ENCODE measurements around the gene KIF26A. TPM values are rescaled to one million over a fixed set of nuclear protein-coding genes. Genes with fewer than 3 reads are reported as not detected.
"Not testable (repeated sequence)": the region's sequence is repeated elsewhere in the genome, so short reads cannot be mapped to it uniquely, and the experiment has no call there.

KIF26A gene
- total RNA-seq, 1 donor from 2014 or later, result 0.60 TPM

GRCh38 chr14:104151566-104152245, 13.3 kb downstream of the KIF26A start:
- peaks cover 7% of the 10 kb centered on the region for H3K4me1 Mint-ChIP-seq (ENCODE audit: low read depth)
- no peak for TF ChIP-seq CTCF (IDR thresholded peaks at IDR 0.05)
- no peak overlapping the region for H3K4me3 Mint-ChIP-seq (ENCODE audit: unreplicated experiment)
- H3K27me3 Mint-ChIP-seq (ENCODE audit: low read depth), result no peaks in the 10 kb centered on the region
- H3K9me3 Mint-ChIP-seq (ENCODE audit: low read depth), result no peaks in the 10 kb centered on the region
- no peak for DNase-seq (ENCODE audit: low spot score)
- H3K27ac Mint-ChIP-seq (ENCODE audit: unreplicated experiment), result no peak overlapping the region
- H3K36me3 Mint-ChIP-seq (ENCODE audit: low read depth), result no peaks in the 10 kb centered on the region

DNA sequence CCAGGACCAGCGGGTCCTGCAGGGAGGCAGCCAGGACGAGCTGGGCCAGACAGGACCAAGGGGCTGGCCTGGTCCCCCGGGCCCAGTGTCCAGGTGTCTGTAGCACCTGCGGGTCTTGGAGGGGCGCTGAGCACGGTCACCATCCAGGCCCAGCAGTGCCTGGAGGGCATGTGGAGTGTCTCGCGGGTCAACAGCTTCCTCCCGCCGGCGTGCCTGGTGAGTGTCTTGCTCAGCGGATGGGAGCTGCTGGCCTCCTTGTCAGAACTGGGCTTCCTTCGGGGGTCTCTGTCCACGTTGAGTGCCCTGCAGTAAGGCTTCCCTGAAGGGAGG, 13.8 kb downstream of the KIF26A start:
- Mint-ChIP-seq H3K4me3 (ENCODE audit: unreplicated experiment) (no peak overlapping the region), H3K9me3 (ENCODE audit: low read depth) (no peaks in the 10 kb centered on the region), H3K27ac (ENCODE audit: unreplicated experiment) (no peak overlapping the region), H3K4me1 (ENCODE audit: low read depth) (peaks cover 7% of the 10 kb centered on the region), H3K27me3 (ENCODE audit: low read depth) (no peaks in the 10 kb centered on the region), H3K36me3 (ENCODE audit: low read depth) (no peaks in the 10 kb centered on the region)
- DNase-seq (ENCODE audit: low spot score), result no peak
- no peak for TF ChIP-seq CTCF (IDR thresholded peaks at IDR 0.05)

GRCh38 chr14:104152686-104153393, 14.5 kb downstream of the KIF26A start:
- H3K4me3 Mint-ChIP-seq (ENCODE audit: unreplicated experiment), result no peak overlapping the region

DNA sequence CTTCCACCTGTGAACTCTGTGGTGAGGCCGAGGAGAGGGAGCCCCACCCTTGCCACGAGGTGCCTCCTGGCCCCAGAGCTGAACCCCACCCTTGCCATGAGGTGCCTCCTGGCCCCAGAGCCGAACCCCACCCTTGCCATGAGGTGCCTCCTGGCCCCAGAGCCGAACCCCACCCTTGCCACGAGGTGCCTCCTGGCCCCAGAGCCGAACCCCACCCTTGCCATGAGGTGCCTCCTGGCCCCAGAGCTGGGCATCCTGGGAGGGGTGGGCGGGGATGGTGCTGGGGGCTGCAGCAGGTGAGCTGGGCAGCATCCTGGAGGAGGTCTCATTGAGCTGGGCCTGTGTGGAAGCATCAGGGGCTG, 15.0 kb downstream of the KIF26A start:
- H3K27ac Mint-ChIP-seq (ENCODE audit: unreplicated experiment); H3K9me3 Mint-ChIP-seq (ENCODE audit: low read depth); H3K27me3 Mint-ChIP-seq (ENCODE audit: low read depth): not testable (repeated sequence)

More at GRCh38 chr14:104152686-104153393, 14.5 kb downstream of the KIF26A start:
- peaks cover 7% of the 10 kb centered on the region for H3K4me1 Mint-ChIP-seq (ENCODE audit: low read depth)
- no peaks in the 10 kb centered on the region for H3K27me3 Mint-ChIP-seq (ENCODE audit: low read depth)
- H3K27ac Mint-ChIP-seq (ENCODE audit: unreplicated experiment), result no peak overlapping the region
- no peaks in the 10 kb centered on the region for H3K9me3 Mint-ChIP-seq (ENCODE audit: low read depth)
- no peak for DNase-seq (ENCODE audit: low spot score)
- TF ChIP-seq CTCF (IDR thresholded peaks at IDR 0.05), result no peak
- H3K36me3 Mint-ChIP-seq (ENCODE audit: low read depth), result no peaks in the 10 kb centered on the region

GRCh38 chr14:104154246-104154645, 15.9 kb downstream of the KIF26A start:
- Mint-ChIP-seq H3K9me3 (ENCODE audit: low read depth) (no peaks in the 10 kb centered on the region), H3K27me3 (ENCODE audit: low read depth) (no peaks in the 10 kb centered on the region), H3K36me3 (ENCODE audit: low read depth) (no peaks in the 10 kb centered on the region), H3K4me3 (ENCODE audit: unreplicated experiment) (no peak overlapping the region), H3K27ac (ENCODE audit: unreplicated experiment) (no peak overlapping the region), H3K4me1 (ENCODE audit: low read depth) (peaks cover 4% of the 10 kb centered on the region)
- no peak for TF ChIP-seq CTCF (IDR thresholded peaks at IDR 0.05)
- no peak for DNase-seq (ENCODE audit: low spot score)

More for the DNA sequence above, 15.0 kb downstream of the KIF26A start:
- not testable (repeated sequence) for H3K36me3 Mint-ChIP-seq (ENCODE audit: low read depth); H3K4me3 Mint-ChIP-seq (ENCODE audit: unreplicated experiment); DNase-seq (ENCODE audit: low spot score); H3K4me1 Mint-ChIP-seq (ENCODE audit: low read depth)

DNA sequence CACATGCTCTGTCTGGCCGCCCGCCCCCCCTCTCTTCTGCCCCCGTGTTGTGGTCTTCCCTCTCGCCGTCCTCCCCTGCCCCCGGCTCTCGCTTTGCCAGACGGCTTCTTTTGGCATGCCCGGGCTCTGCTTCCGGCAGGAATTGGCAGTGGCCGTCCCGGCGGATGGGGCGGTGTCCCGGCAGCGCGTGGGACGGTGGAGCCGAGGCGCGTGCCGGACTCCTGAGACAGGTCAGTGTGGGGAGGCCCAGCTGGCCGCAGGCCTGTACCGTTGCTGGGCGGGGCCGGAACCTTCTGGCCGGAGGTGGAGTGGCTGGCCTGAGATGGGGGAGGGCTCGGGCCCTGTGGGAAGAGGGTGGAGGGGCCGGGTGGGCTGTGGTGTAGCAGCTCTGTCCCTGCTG, 17.1 kb downstream of the KIF26A start:
- no peak overlapping the region for H3K27ac Mint-ChIP-seq (ENCODE audit: unreplicated experiment)
- TF ChIP-seq CTCF (IDR thresholded peaks at IDR 0.05), result no peak
- DNase-seq (ENCODE audit: low spot score), result no peak
- no peaks in the 10 kb centered on the region for H3K9me3 Mint-ChIP-seq (ENCODE audit: low read depth)
- no peaks in the 10 kb centered on the region for H3K4me1 Mint-ChIP-seq (ENCODE audit: low read depth)
- H3K36me3 Mint-ChIP-seq (ENCODE audit: low read depth), result no peaks in the 10 kb centered on the region
- no peak overlapping the region for H3K4me3 Mint-ChIP-seq (ENCODE audit: unreplicated experiment)
- no peaks in the 10 kb centered on the region for H3K27me3 Mint-ChIP-seq (ENCODE audit: low read depth)
